GM12891 (cell line): ENCODE measurements around the gene FYTTD1.

Source experiments
- PAX5 ChIP-seq: IDR thresholded peaks from 2 replicates; pipeline ENCODE4 v1.6.1; 2011; ENCODE audit warnings: low read length, moderate library complexity, mild to moderate bottlenecking; ENCODE audit not compliant: insufficient read depth, severe bottlenecking
- POLR2A ChIP-seq: IDR thresholded peaks from 2 replicates; pipeline ENCODE4 v1.6.1; 2011; ENCODE audit warnings: low read depth, low read length, control low read depth
- POLR2AphosphoS5 ChIP-seq: IDR thresholded peaks from 2 replicates; pipeline ENCODE4 v1.6.1; 2011; ENCODE audit warnings: low read depth, low read length, control low read depth
- SPI1 ChIP-seq: IDR thresholded peaks from 2 replicates; pipeline ENCODE4 v1.6.1; 2011; ENCODE audit warnings: low read depth, low read length, control low read depth
- TAF1 ChIP-seq: IDR thresholded peaks from 2 replicates; pipeline ENCODE4 v1.6.1; 2011; ENCODE audit warnings: low read depth, low read length, control low read depth

GRCh38 chr3:197752107-197752506 is 2.4 kb downstream of the FYTTD1 start:
- no peak for TF ChIP-seq TAF1
- no peak for TF ChIP-seq POLR2A
- no peak for TF ChIP-seq POLR2AphosphoS5
- TF ChIP-seq PAX5 = no peak
- TF ChIP-seq SPI1 = no peak
